GM13977 (cell line): ENCODE results near the gene BPIFB1.

Experiments used
- DNase-seq: peaks from one replicate; pipeline ENCODE4 v3.0.0; 2012; ENCODE audit warnings: low spot score
- CTCF ChIP-seq: IDR thresholded peaks from 2 replicates; pipeline ENCODE4 v1.5.1; 2012; ENCODE audit warnings: mild to moderate bottlenecking, control low read depth; ENCODE audit not compliant: insufficient read depth; ENCODE audit errors: extremely low read depth, missing control alignments
- in situ Hi-C: fragments of 300-500 bp; cut with MboI; formaldehyde crosslinking; loops from one replicate; pipeline ENCODE4 v1.12.0; 2022; ENCODE audit warnings: low sequenced_read_pairs, low pct_unique_long_range_greater_than_20kb, mixed read lengths, inconsistent platforms; ENCODE audit not compliant: unreplicated experiment

Gene BPIFB1

GRCh38 chr20:33348136-33348937 is 65.3 kb downstream of the BPIFB1 start:
- no peak for TF ChIP-seq CTCF
- no peak for DNase-seq
- in situ Hi-C loops: no loop called here

- DNase-seq: no peak
- TF ChIP-seq CTCF: no peak
- in situ Hi-C loops: no loop called here
These were observed 66.5 kb downstream of the BPIFB1 start for GRCh38 chr20:33349493-33349892.

GRCh38 chr20:33351696-33352095 is 68.7 kb downstream of the BPIFB1 start:
- in situ Hi-C loops: no loop called here
- DNase-seq: no peak
- TF ChIP-seq CTCF: no peak

GRCh38 chr20:33352258-33353012 is 69.4 kb downstream of the BPIFB1 start:
- TF ChIP-seq CTCF: no peak
- in situ Hi-C loops: no loop called here
- no peak for DNase-seq

- no peak for TF ChIP-seq CTCF
- in situ Hi-C loops: no loop called here
- no peak for DNase-seq
These were observed 70.0 kb downstream of the BPIFB1 start for GRCh38 chr20:33353013-33353402.
